HG02943 (cell line): Measurements from ENCODE around the gene WASL.
A peak's percentile ranks its signal among the peaks of the same experiment; 100 is the strongest.
"Not testable (repeated sequence)": the region's sequence is repeated elsewhere in the genome, so short reads cannot be mapped to it uniquely, and the experiment has no call there.

Experiments used
- ATAC-seq: cut with Tn5 transposase; IDR thresholded peaks from one replicate; pipeline ENCODE4 v1.9.1; 2021; ENCODE audit warnings: mild to moderate bottlenecking, low read depth, moderate library complexity; ENCODE audit not compliant: unreplicated experiment

Gene WASL

DNA sequence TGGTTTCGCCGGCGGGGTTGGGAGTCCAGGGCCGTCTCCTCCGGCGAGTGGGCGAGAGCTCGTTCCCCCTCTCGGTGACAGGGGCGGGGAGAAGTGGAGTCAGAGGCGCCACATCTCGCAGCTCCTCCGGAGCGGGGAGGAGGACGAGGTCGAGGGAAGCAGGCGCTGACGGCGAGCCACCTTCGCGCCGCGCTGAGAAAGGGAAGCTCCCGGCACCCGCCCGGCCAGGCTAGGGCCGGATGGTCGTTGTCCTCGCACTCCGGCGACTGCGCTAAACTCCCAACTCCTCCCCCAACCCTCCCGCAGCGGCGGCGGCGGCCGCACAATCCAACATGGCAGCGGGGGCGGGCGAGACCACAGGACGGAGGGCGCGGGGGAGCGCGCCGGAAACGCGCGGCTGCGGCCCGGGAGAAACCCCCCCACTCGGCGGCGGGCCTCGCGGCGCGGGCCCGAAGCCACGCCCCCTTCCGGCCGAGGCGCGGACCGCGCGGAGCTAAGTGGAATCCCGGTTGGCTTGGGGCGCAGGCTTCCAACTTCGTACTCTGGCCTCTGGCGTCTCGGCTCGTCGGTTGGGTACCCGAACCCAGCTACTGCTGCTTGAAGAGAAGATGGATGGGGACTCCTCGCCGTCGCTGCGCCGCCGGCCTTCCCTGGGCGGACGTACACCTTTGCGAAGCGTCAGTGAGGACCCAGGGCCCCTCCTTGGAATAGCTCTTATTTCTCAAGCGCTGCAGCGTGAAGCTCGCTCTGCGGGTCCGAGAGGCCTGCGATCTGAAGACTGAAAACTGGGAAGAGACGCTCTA, at the start of gene WASL:
WASL (minus strand) TSS at position 270 of the 803 bp plus-strand sequence; CDS start at position 1, 269 bp downstream.
- ATAC-seq = peak; percentile 70

- ATAC-seq = no peak
These were observed 49.1 kb upstream of the WASL start for GRCh38 chr7:123797673-123798531.

DNA sequence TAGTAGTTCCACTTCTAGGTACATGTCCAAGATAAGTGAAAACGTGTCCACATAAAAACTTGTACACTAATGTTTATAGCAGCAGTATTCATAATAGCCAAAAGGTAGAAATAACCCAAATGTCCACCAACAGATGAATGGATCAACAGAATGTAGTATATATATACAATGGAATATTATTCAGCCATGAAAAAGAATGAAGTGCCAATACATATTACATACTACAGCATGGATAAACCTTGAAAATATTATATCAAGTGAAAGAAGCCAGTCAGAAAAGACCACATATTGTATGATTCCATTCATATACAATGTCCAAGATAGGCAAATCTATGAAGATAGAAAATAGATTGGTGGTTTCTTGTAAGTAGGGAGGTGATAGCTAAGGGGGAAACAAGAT, 47.8 kb upstream of the WASL start:
- no peak for ATAC-seq

- no peak for ATAC-seq
These were observed 47.1 kb upstream of the WASL start for GRCh38 chr7:123795917-123796316.

GRCh38 chr7:123795116-123795515, 46.3 kb upstream of the WASL start:
- not testable (repeated sequence) for ATAC-seq

GRCh38 chr7:123792547-123792946, 43.7 kb upstream of the WASL start:
- no peak for ATAC-seq

DNA sequence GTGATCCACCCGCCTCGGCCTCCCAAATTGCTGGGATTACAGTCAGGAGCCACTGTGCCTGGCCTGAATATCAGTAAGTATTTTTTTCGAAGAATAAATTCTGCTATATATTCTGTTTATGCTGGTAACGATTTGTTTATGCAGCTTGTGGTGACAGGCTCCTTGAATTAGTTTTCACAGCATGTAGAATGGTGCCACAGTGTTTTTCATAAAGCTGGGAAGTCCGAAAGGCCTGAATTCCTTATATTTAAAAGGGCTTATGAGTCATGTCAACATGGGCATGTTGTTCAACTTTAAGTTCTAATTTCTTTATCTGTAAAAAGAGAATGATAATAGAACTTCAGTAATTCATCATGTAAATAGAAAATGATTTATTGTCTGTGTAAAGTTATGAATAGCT, 42.2 kb upstream of the WASL start:
- ATAC-seq = no peak

DNA sequence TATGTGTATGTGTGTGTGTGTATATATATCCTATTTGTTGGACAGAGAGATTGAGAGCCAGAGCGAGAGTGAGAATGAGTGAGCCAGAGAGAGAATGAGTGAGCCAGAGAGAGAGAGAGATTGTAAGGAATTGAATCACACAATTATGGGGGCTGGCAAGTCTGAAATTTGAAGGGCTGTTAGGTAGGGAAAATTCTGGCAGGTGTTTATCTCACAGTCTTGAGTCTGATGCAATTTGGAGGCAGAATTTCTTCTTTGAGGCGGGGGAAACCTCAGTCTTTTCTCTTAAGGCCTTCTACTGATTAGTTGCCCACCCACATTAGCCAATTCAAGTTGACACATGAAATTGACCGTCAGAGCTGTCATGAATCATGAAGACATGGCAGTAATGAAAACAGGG, 41.0 kb upstream of the WASL start:
- ATAC-seq = no peak

GRCh38 chr7:123789206-123789784, 40.5 kb upstream of the WASL start:
- no peak for ATAC-seq

DNA sequence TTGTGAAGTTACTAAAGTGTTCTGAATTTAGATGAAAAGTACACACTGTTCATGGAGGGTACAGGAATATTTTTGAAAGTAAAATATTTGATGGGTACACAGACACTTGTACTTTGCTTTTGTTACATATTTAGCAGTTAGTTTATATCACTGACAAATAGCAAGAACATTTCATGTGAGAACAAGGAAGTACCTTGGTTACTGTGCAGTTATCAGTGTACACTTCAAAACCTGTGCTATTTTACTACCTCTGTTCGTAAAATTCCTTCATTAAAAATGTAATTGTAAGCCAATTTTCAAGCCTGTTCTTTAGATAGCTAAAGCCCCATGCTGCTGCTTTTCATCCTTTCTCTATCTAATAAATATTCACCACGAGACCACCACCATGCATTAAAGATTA, 39.8 kb upstream of the WASL start:
- no peak for ATAC-seq

DNA sequence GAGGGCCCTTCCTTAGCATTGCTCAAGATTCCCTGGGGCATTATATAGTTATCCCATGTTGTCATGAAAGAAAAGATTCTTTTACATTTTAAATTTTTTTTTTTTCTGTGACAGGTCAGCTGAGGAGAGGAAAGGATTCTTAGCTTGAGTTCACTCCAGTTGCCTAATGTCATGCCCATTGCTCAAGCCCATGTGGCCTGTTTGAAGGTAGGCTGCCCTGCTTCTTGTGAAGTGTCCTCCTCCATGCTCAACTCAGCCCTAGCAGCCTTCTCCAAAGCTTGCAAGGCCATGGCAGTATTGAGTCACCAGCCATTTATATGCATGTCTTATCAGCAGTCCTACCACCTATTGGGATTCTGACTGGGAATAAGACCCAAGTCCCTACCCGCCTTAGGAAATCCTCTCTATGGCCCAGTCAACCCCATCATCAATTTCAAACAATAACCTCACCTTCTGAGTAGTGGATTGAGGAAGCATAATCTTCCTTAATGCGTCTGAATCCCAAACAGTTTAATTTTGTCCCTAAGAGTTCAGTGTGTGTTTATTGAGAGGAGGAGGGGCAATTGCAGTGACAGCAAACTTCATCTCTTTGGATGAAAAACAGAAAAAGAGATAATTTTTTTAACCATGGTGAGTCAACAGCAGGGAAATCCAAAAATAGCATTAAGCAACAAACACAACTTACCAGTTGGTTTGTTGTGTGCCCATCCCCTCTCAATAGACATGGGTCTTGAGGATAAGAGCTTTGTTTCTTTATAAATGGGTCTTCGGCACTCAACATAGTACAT, 38.6 kb upstream of the WASL start:
- no peak for ATAC-seq

GRCh38 chr7:123784263-123784662, 35.5 kb upstream of the WASL start:
- ATAC-seq = no peak

- no peak for ATAC-seq
These were observed 35.0 kb upstream of the WASL start for GRCh38 chr7:123783820-123784219.

DNA sequence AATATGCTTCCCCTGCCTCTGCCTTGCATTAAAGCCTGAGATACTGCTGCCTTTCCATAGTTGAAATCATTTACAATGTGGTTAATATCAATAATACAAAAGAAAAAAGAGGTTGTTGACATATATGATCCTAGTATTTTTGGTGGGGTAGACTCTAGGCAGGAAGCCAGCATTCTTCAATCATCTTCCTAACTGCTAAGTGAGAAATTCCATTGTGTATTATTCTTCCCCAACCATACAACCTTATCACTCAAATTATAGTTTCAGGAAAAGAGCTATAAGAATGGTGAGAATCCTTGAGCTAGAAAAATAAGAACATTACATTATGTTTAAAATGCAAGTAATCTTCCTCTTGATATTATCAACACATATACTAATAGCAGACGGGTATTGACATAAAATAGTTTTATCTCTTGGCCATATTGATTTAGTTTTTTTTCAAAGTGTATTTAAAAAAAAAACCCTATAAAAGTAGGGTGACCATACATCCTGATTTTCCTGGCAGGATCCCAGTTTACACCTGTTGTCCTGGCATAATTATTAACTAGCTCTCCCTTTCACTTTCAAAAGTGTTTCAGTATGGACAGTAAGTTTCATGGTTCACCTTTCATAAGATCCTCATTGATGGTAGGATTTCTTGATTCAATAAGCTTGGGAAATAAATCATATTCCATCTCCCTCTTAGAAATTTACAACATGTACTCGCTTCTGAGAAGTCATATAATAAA, 33.4 kb upstream of the WASL start:
- no peak for ATAC-seq

DNA sequence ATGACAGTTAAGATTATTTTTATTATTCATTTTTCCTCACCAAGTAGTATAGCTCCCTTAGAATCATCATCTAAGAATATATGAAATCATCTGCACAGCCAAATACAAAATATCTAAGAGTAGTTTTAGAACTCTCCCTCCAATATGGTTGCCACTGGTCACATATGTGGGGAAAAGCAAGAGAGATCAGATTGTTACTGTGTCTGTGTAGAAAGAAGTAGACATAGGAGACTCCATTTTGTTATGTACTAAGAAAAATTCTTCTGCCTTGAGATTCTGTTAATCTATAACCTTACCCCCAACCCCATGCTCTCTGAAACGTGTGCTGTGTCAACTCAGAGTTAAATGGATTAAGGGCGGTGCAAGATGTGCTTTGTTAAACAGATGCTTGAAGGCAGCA, 31.7 kb upstream of the WASL start:
- not testable (repeated sequence) for ATAC-seq

DNA sequence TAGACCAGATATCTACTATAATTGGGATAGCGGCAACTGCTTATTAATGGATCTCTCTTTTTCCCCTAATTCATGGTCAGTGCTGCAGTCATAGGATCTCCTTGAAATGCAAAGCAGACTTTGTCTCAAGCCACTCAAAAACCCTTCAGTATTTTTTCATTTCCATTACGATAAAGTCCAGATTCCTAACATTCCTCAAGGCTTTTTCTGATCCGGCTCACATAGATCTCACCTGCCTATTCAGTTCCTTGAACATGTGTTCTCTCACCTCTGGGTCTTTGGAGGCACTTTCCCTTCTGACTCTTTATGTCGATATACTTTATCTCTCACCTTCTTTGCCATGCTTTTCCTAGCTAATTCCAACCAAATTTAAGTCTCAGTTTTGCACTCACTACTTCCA, 25.7 kb upstream of the WASL start:
- ATAC-seq = no peak

- no peak for ATAC-seq
These were observed 24.7 kb upstream of the WASL start for GRCh38 chr7:123773481-123773880.

DNA sequence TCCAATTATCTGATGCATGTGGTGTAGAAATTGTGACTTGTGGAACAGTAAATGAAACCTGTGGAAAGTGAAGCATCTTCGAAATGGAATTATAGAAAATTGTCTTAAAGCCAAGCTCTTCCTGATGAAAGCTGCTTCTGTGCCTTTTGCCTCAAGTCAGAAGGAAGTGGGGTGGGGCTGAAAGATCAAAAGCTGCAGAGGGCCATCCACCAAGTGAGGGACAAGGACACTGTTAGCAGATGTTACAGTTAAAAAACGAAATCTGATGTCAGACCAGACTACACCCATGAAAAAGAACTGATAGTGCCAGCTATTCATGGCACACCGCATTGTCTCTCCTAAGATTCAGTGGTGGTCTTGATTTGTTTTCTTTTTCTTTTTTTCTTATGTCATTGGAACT, 23.8 kb upstream of the WASL start:
- ATAC-seq = no peak

DNA sequence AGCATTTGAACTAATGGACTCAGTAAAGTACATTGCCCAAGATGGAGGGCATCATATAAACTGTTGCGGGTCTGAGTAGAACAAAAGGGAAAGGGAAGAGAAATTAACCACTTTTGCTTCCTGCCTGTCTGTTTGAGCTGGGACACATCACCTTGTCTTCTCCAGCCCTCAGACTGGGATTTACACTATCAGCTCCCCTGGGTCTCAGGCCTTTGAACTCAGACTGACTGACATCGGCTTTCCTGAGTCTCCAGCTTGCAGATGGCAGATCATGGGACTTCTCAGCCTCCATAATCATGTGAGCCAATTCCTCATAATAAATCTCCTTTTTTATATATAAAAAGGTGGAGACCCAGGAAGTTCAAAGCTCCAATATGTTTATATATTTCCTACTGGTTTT, 23.0 kb upstream of the WASL start:
- no peak for ATAC-seq

GRCh38 chr7:123771256-123771655, 22.5 kb upstream of the WASL start:
- no peak for ATAC-seq
